Cardiac ventricle fibroblast (primary cell): ENCODE measurements around the gene SRGAP2C. TPM values are rescaled to one million over a fixed set of nuclear protein-coding genes. Genes with fewer than 3 reads are reported as not detected.

Source experiments
- total RNA-seq: library from RNA; depleted of rRNA; stranded (reverse); fragments of >200 nt; gene quantifications from 2 replicates; pipeline ENCODE4 v1.2.3, GENCODE V29; 2015

The SRGAP2C gene
- total RNA-seq = 13.1 and 13.2 TPM in 2 replicates

DNA sequence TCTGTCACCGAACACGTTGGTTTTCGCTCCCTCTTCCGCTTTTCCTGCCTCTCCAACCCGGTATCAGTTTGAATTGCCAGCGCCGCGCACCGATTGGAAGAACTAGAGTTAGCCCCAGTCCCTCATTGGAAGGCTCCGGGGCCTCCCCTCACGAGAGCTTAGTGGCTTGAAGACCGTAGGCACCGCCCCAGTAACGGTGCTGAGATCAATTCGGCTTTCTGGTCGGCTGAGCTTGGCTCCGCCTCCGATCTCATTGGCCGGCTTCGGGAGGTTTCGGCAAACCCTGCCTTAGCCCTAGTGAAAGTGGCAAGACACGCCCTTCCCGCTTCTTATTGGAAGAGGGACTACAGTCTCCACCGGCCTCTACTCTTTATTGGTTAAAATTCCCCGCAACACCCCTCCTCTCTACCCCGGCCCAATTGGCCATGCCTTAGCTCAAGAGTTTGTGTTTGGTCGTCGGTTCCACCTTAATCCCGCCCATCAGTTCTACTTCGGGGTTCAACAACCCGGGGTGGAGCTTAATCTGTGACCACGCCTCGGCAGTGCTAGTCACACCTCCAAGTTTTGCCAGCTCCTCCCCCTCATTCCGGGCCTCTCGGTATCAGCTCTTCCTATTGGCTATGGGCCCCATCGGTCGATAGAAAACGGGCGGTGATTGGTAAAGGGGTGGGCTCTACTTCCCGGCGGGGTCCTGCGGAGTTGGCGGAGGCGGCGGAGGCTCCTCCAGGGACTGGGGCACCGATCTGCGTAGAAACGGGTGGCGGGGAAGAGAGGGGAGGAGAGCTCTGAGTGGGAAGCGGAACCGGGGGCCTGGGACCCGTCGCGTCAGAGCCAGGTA is at the start of gene SRGAP2C, which contains the start of gene FAM72B:
Gene SRGAP2C (plus strand): TSS at position 686 of the 838 bp plus-strand sequence. CDS start 2,472 bp downstream, outside the sequence.
Gene FAM72B (minus strand): TSS at position 51 of the 838 bp plus-strand sequence. CDS start 851 bp downstream, outside the sequence.

Other genes starting within 250 kb of the SRGAP2C start
- gene FAM72B, start 635 bp upstream of the SRGAP2C start, total RNA-seq = 0.10 and 0.12 TPM in 2 replicates